Astrocyte (in vitro differentiated cells and primary cell): ENCODE data around the gene CASP14. TPM values are rescaled to one million over a fixed set of nuclear protein-coding genes. Genes with fewer than 3 reads are reported as not detected.

ENCODE experiments used
- DNase-seq: peaks from one replicate; pipeline ENCODE4 v3.0.0-alpha.2; 2010; ENCODE audit warnings: low read depth
- FAIRE-seq: peaks from 2 replicates; lab custom pipeline; 2011; peaks lifted over from hg19 to GRCh38; lab: Jason Lieb, UNC
- H2AFZ ChIP-seq: 2 replicates; pipeline ENCODE4 v1.6.0; 2012; ENCODE audit warnings: low read depth, low read length, inconsistent platforms
- H3K27ac ChIP-seq: 2 replicates; pipeline ENCODE4 v1.5.1; 2011; ENCODE audit warnings: low read depth, low read length, inconsistent platforms
- H3K27me3 ChIP-seq: 2 replicates; pipeline ENCODE4 v1.6.0; 2011; ENCODE audit warnings: low read length, inconsistent platforms; ENCODE audit not compliant: insufficient read depth
- H3K36me3 ChIP-seq: 2 replicates; pipeline ENCODE4 v1.5.1; 2011; ENCODE audit warnings: low read length, inconsistent platforms; ENCODE audit not compliant: insufficient read depth
- H3K4me1 ChIP-seq: 2 replicates; pipeline ENCODE4 v1.5.1; 2011; ENCODE audit warnings: low read length, inconsistent platforms; ENCODE audit not compliant: insufficient read depth
- H3K4me2 ChIP-seq: 2 replicates; pipeline ENCODE4 v1.6.0; 2012; ENCODE audit warnings: low read length, inconsistent platforms
- H3K4me3 ChIP-seq: 2 replicates; pipeline ENCODE4 v1.5.1; 2011; ENCODE audit warnings: low read depth, mild to moderate bottlenecking, low read length, inconsistent platforms; ENCODE audit not compliant: insufficient read depth
- H3K79me2 ChIP-seq: 2 replicates; pipeline ENCODE4 v1.6.0; 2012; ENCODE audit warnings: mild to moderate bottlenecking, low read length, inconsistent platforms; ENCODE audit not compliant: insufficient read depth
- H3K9ac ChIP-seq: 2 replicates; pipeline ENCODE4 v1.6.0; 2012; ENCODE audit warnings: mild to moderate bottlenecking, low read length, inconsistent platforms
- H3K9me3 ChIP-seq: 2 replicates; pipeline ENCODE4 v1.5.1; 2012; ENCODE audit warnings: low read depth, mild to moderate bottlenecking, low read length, inconsistent platforms; ENCODE audit not compliant: insufficient read depth
- H4K20me1 ChIP-seq: 2 replicates; pipeline ENCODE4 v1.6.0; 2012; ENCODE audit warnings: low read length, inconsistent platforms; ENCODE audit not compliant: insufficient read depth
- H3K27ac Mint-ChIP-seq: one replicate; pipeline ENCODE4 v1.8.0; 2021; ENCODE audit warnings: mild to moderate bottlenecking, mixed read lengths; ENCODE audit not compliant: unreplicated experiment
- H3K27me3 Mint-ChIP-seq: one replicate; pipeline ENCODE4 v1.8.0; 2021; ENCODE audit warnings: low read depth, mixed read lengths; ENCODE audit not compliant: unreplicated experiment
- H3K36me3 Mint-ChIP-seq: one replicate; pipeline ENCODE4 v1.8.0; 2021; ENCODE audit warnings: low read depth, mixed read lengths; ENCODE audit not compliant: unreplicated experiment
- H3K4me1 Mint-ChIP-seq: one replicate; pipeline ENCODE4 v1.8.0; 2021; ENCODE audit warnings: low read depth, mixed read lengths; ENCODE audit not compliant: unreplicated experiment
- H3K4me3 Mint-ChIP-seq: one replicate; pipeline ENCODE4 v1.8.0; 2021; ENCODE audit warnings: mild to moderate bottlenecking, moderate library complexity, mixed read lengths; ENCODE audit not compliant: unreplicated experiment
- H3K9me3 Mint-ChIP-seq: one replicate; pipeline ENCODE4 v1.8.0; 2021; ENCODE audit warnings: mild to moderate bottlenecking, mixed read lengths; ENCODE audit not compliant: unreplicated experiment
- EZH2 ChIP-seq: IDR thresholded peaks from 2 replicates; pipeline ENCODE4 v1.6.1; 2012; ENCODE audit warnings: mild to moderate bottlenecking, low read length, inconsistent platforms; ENCODE audit not compliant: insufficient read depth
- total RNA-seq: library from RNA; stranded (reverse); gene quantifications from 2 replicates; pipeline ENCODE4 v1.2.1, GENCODE V29; 2021
- TF ChIP-seq, protein P1 (sequence below): IDR thresholded peaks from 2 replicates; pipeline ENCODE4 v1.5.1; 2011; ENCODE audit warnings: low read depth, mild to moderate bottlenecking, inconsistent platforms, low read length, moderate library complexity; ENCODE audit not compliant: insufficient read depth

CASP14 gene
- total RNA-seq, 1 donor from 2014 or later, result not detected

- Mint-ChIP-seq H3K9me3 (no peaks in the 10 kb centered on the region), H3K36me3 (no peaks in the 10 kb centered on the region), H3K27ac (no peak overlapping the region), H3K4me3 (no peak overlapping the region), H3K27me3 (peaks cover 7% of the 10 kb centered on the region), H3K4me1 (no peaks in the 10 kb centered on the region)
- Histone ChIP-seq H4K20me1 (no peaks in the 10 kb centered on the region), H3K27ac (no peak overlapping the region), H3K4me1 (no peaks in the 10 kb centered on the region), H3K9me3 (peaks cover 5% of the 10 kb centered on the region), H3K36me3 (no peaks in the 10 kb centered on the region), H3K9ac (no peak overlapping the region), H3K79me2 (no peaks in the 10 kb centered on the region), H2AFZ (no peak overlapping the region), H3K27me3 (no peaks in the 10 kb centered on the region), H3K4me2 (no peak overlapping the region), H3K4me3 (no peak overlapping the region)
- no peak for DNase-seq
- FAIRE-seq, result no peak
- no peak for TF ChIP-seq EZH2
- TF ChIP-seq, protein P1, sequence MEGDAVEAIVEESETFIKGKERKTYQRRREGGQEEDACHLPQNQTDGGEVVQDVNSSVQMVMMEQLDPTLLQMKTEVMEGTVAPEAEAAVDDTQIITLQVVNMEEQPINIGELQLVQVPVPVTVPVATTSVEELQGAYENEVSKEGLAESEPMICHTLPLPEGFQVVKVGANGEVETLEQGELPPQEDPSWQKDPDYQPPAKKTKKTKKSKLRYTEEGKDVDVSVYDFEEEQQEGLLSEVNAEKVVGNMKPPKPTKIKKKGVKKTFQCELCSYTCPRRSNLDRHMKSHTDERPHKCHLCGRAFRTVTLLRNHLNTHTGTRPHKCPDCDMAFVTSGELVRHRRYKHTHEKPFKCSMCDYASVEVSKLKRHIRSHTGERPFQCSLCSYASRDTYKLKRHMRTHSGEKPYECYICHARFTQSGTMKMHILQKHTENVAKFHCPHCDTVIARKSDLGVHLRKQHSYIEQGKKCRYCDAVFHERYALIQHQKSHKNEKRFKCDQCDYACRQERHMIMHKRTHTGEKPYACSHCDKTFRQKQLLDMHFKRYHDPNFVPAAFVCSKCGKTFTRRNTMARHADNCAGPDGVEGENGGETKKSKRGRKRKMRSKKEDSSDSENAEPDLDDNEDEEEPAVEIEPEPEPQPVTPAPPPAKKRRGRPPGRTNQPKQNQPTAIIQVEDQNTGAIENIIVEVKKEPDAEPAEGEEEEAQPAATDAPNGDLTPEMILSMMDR, result no peak
Measured at GRCh38 chr19:15099017-15099582, 49.8 kb downstream of the CASP14 start.

GRCh38 chr19:15101479-15102082 is 52.3 kb downstream of the CASP14 start:
- H2AFZ ChIP-seq, result no peak overlapping the region
- Mint-ChIP-seq H3K4me3 (no peak overlapping the region), H3K4me1 (peaks cover under 1% of the 10 kb centered on the region), H3K9me3 (peaks cover 2% of the 10 kb centered on the region), H3K36me3 (no peaks in the 10 kb centered on the region), H3K27me3 (no peaks in the 10 kb centered on the region), H3K27ac (no peak overlapping the region)
- H3K9me3 ChIP-seq, result peaks cover 8% of the 10 kb centered on the region
- H3K4me3 ChIP-seq, result no peak overlapping the region
- FAIRE-seq, result no peak
- DNase-seq, result no peak
- H3K4me1 ChIP-seq, result peaks cover under 1% of the 10 kb centered on the region
- no peak overlapping the region for H3K27ac ChIP-seq
- no peaks in the 10 kb centered on the region for H4K20me1 ChIP-seq
- H3K4me2 ChIP-seq, result no peak overlapping the region
- no peak for TF ChIP-seq EZH2
- TF ChIP-seq, protein P1, result peak; percentile 68
- no peaks in the 10 kb centered on the region for H3K27me3 ChIP-seq
- H3K9ac ChIP-seq, result no peak overlapping the region
- no peaks in the 10 kb centered on the region for H3K36me3 ChIP-seq
- H3K79me2 ChIP-seq, result no peaks in the 10 kb centered on the region

DNA sequence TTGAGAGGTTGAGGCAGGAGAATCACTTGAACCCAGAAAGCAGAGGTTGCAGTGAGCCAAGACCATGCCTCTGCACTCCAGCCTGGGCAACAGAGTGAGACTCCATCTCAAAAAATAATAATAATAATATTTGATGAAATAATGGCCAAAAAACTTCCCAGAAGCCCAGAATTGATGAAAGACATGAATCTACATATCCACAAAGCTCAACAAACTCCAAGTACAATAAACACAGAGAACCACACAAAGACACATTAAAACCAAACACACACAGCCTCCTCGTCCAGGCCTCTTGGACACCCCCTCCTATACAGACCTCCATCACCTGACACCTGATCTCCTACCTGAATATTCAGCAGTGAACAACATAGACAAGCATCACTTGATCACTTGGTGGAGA is 54.7 kb downstream of the CASP14 start:
- H3K9me3 ChIP-seq, result peaks cover 8% of the 10 kb centered on the region
- H3K4me2 ChIP-seq, result no peak overlapping the region
- no peak overlapping the region for H2AFZ ChIP-seq
- Mint-ChIP-seq H3K27ac (no peak overlapping the region), H3K4me3 (no peak overlapping the region), H3K9me3 (peaks cover 2% of the 10 kb centered on the region), H3K36me3 (no peaks in the 10 kb centered on the region), H3K4me1 (peaks cover 7% of the 10 kb centered on the region), H3K27me3 (no peaks in the 10 kb centered on the region)
- TF ChIP-seq, protein P1, result no peak
- TF ChIP-seq EZH2, result no peak
- no peak overlapping the region for H3K27ac ChIP-seq
- H3K27me3 ChIP-seq, result no peaks in the 10 kb centered on the region
- H3K79me2 ChIP-seq, result peaks cover 15% of the 10 kb centered on the region
- H3K4me1 ChIP-seq, result peaks cover 15% of the 10 kb centered on the region
- DNase-seq, result no peak
- H3K9ac ChIP-seq, result no peak overlapping the region
- peaks cover 9% of the 10 kb centered on the region for H4K20me1 ChIP-seq
- no peaks in the 10 kb centered on the region for H3K36me3 ChIP-seq
- no peak for FAIRE-seq
- no peak overlapping the region for H3K4me3 ChIP-seq
